GM21381 (cell line): ENCODE measurements around the gene FAM120A.

Experiments used
- ATAC-seq: cut with Tn5 transposase; IDR thresholded peaks from one replicate; pipeline ENCODE4 v1.9.1; 2021; ENCODE audit warnings: mild to moderate bottlenecking, moderate library complexity; ENCODE audit not compliant: unreplicated experiment

The FAM120A gene

GRCh38 chr9:93591301-93592007, 140.0 kb downstream of the FAM120A start:
- no peak for ATAC-seq

GRCh38 chr9:93592008-93592642, 140.6 kb downstream of the FAM120A start:
- ATAC-seq, result no peak

GRCh38 chr9:93592643-93593021, 141.1 kb downstream of the FAM120A start:
- ATAC-seq, result no peak

GRCh38 chr9:93593144-93593658, 141.7 kb downstream of the FAM120A start:
- no peak for ATAC-seq

DNA sequence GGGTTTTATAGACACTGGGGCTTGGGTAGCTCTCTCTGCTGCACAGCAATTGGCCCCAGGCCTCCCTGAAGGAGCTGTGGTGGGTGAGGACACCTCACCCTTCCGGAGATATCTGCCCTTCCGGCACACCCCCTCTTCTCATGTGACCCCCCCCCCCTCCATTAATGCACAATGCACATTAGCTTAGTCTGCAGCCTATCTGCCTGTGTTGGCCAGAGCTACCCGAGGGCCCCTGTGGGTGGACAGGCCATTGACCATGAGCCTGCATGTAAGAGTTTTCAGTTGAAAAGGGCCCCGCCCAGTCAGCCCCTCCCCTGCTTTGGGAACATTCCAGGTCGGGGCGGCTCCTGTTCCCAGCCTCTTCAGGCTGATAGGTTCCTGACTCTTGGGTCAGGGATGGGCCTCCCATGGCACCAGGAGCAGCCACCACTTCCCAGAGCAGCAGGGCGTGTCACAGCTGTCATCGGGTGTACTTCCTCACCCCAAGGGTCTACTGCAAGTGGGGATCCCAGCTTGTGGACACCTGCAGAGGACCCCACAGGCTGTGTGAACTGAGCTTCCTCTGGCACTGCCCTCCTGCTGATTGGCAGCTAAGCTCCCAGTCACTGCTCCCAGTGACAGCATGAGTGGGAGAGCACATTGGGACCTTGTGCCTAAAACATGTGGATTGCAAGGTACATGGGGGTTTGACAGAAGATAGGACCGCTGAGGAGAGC, 142.7 kb downstream of the FAM120A start:
- ATAC-seq, result no peak

- no peak for ATAC-seq
Measured at GRCh38 chr9:93595461-93595860, 144.0 kb downstream of the FAM120A start.

GRCh38 chr9:93595861-93596365, 144.4 kb downstream of the FAM120A start:
- no peak for ATAC-seq

GRCh38 chr9:93596399-93596798, 144.9 kb downstream of the FAM120A start:
- ATAC-seq, result no peak

- ATAC-seq, result no peak
Measured at GRCh38 chr9:93597142-93597706, 145.7 kb downstream of the FAM120A start.

DNA sequence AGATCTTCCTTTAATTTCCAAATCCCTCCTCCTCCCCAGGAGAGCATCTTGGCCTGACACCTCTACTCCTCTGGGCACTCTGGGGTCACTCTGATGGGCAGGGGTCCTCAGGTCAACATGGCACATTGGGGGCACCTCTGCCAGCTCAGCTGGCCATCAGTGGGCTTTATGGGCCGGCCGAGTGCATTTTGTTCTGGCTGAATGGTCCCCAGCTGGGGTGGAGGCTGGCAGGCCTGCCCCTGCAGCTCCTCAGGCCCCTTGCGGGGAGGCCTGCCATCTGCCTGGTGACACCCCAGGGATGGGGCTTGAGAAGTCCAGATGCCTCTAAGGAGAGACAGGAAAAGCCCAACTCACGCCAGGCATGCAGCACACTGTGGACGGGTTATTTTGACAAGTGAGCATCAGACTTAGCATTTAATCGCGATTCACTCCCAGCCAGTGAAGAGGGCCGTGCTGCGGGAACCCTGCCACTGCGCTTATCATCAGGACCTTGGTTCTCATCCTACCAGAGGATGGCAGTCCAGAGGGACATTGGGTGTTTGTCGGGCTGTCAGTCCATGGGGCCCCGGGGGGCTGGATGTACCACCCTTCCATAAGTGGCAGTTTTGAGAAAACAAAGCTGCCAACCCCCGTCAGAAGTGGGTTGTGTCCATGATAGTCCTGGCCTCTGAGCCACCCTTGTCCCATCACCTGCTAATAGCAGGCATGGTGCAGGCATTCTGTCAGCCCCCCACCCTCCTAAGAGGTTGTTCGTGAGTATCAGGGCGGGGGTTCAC, 146.6 kb downstream of the FAM120A start:
- ATAC-seq, result no peak

DNA sequence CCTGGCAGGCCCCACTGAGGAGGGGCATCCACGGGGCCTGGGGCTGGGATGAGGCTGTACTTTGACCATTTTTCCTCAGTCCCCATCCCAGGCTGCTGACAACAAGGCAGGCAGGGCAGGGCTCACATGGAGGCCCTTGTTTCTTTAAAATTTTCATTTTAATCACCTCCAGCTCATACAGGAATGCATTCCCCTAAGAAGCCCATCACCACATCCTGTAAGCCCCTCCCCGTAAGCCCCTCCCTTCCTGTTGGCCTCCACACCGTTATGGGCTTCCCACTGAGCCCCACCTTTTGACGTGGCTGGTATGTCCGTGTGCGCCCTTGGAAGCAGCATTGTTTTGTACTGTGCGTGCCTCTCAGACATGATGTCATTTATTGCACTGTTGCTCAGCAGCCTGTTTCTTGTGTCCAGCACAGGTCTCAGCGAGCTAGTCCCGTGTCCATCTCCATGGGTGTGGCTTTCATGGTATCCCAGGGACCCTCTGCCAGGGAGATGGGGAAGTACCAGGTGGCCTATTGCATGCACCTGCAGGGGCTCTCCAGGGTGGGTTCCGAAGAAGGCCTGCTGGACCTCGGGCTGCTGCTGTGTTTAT, 147.3 kb downstream of the FAM120A start:
- ATAC-seq, result no peak

DNA sequence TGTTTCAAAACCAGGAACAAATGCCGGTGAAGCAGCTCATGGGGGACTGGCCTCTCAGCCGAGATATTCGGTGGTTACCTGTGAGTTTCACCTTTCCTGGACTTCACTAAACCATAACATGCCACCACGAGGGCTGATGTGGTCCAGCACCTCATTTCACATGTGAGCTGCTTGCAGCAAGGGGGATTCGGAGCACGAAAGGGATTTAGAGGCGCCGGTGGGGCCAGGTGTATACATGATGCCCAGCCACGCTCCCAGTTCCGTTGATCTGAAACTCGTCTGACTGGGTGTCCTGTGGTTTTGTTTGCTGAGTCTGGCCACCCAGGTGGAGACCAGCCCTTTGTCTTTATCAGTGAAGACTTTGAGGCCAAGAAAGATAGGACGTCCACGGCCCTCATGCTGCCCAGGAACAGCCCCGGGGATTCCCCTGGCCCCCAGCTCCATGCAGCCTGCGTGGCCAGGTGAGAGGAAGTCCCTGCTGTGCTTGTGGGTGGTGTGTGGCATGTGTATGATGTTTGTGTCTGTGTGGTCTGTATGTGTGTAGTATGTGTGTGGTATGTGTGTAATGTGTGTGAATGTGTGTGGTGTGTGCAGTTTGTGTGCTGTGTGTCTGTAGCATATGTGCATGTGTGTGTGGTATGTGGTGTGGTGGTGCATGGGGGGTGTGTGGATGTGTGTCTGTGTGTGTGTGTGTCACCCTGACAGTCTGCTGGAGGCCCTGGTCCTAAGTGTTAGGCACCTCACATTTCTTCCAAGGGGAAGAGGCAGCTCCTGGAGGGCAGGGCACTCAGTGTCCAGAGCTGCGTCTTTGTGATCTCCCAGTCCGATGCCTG, 148.3 kb downstream of the FAM120A start:
- no peak for ATAC-seq

DNA sequence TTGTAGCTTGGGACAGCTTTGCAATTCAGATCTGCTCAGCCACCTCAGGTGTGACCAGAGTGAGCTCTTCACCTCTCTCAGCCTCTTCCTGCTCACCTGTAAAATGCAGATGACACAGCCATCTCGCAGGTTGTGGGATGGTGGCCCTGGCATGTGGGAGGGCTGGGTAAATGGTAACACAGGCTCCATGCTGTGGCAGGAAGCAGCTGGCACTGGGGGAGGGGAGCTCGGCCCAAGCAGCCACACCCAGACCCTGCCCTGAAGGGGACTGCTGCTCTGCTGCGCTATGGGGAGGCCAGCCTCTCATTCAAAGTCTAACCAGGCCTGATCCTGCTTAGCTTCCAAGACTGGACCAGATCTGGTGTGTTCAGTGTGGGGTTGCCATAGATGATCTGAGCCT, 149.0 kb downstream of the FAM120A start:
- no peak for ATAC-seq

DNA sequence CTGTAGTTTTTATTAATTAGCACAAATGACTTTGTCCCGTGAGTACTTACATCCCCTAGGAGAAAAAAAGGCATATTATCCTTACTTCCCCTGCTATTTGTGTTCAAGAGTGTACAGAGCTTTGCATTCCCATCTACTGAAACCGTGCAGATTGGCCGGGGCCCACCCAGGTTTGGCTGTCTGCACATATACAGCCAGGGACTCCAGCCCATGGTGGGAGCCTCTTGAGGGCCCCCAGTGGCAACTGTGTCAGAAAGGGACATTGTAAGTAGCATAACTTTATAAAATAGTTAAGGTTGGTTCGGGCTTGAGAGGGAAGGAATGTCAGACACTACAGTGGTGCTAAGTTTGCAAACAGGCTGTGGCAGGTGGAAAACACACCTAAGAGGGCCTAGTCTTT, 149.6 kb downstream of the FAM120A start:
- ATAC-seq, result no peak

- ATAC-seq, result no peak
Measured at GRCh38 chr9:93601666-93602065, 150.2 kb downstream of the FAM120A start.

GRCh38 chr9:93603011-93603410, 151.5 kb downstream of the FAM120A start:
- ATAC-seq, result no peak

DNA sequence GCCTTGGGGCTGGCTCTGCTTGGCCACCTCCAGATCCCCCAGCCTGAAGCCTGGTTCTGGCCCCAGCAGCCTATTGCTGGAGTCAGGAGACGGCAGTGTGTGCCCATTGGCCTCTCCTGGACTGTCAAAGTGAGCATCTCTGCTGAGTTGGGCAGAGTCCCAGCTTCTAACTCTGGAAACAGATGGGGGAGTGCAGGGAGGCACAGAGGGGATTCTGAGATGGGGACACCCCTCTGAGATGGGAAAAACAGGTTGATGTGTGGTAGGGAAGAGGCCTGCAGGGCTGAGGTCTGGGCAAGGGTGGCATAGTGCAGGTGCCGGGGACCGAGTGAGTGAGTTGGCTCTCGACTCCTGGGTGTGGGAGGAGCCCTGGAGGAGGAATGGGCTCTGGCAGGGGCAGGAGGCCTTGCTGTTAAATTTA, 152.4 kb downstream of the FAM120A start:
- ATAC-seq, result no peak

- no peak for ATAC-seq
Measured at GRCh38 chr9:93606187-93606586, 154.7 kb downstream of the FAM120A start.

DNA sequence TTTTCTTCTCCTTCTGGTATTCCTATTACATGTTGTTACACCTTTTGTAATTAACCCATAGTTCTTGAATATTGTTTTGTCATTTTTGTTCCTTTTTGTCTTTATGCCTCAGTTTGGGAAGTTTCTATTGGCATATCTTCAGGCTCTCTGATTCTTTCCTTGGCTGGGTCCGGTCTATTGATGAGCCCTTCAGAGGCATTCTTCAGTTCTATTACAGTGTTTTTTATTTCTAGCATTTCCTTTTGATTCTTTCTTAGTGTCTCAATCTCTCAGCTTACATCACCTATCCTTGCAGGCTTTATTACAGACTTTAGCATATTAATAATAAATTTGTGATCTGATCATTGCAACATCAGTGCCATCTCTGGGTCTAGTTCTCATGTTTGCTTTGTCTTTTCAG, 158.7 kb downstream of the FAM120A start:
- ATAC-seq, result no peak
